Spleen (tissue), 11 donors: ENCODE measurements around the gene GREB1. TPM values are rescaled to one million over a fixed set of nuclear protein-coding genes. Genes with fewer than 3 reads are reported as not detected.
A peak's percentile ranks its signal among the peaks of the same experiment; 100 is the strongest.

Source experiments
- DNase-seq: peaks from one replicate; pipeline ENCODE4 v3.0.0-alpha.2; 2020
- H3K27ac ChIP-seq, 8 donors: fragments of 200-600 bp; sonication (generic) in 7 of 8; 1 replicate in 4 of 8; 2 replicates in 4 of 8; pipeline versions ENCODE4 v1.5.0 to v1.8.0; 2016 to 2021; ENCODE audit warnings: inconsistent platforms in 4 of 8, mild to moderate bottlenecking in 4 of 8, moderate library complexity in 1 of 8
- H3K27me3 ChIP-seq, 7 donors: fragments of 200-600 bp; sonication (generic) in 6 of 7; replicated peaks in 1 of 7; 1 replicate in 4 of 7; 2 replicates in 3 of 7; pipeline versions ENCODE4 v1.5.0 to v1.8.0; 2016 to 2021; ENCODE audit warnings: inconsistent platforms in 3 of 7, mild to moderate bottlenecking in 1 of 7
- H3K36me3 ChIP-seq, 6 donors: fragments of 200-600 bp; sonication (generic) in 5 of 6; 1 replicate in 4 of 6; 2 replicates in 2 of 6; pipeline versions ENCODE4 v1.5.0 to v1.8.0; 2016 to 2021; ENCODE audit warnings: inconsistent platforms in 2 of 6
- H3K4me1 ChIP-seq, 6 donors: fragments of 200-600 bp; sonication (generic) in 5 of 6; 1 replicate in 3 of 6; 2 replicates in 3 of 6; pipeline versions ENCODE4 v1.5.0 to v1.8.0; 2016 to 2021; ENCODE audit warnings: inconsistent platforms in 3 of 6
- H3K4me3 ChIP-seq, 8 donors: fragments of 200-600 bp; sonication (generic) in 7 of 8; 1 replicate in 4 of 8; 2 replicates in 4 of 8; pipeline versions ENCODE4 v1.5.0 to v1.8.0; 2016 to 2021; ENCODE audit warnings: inconsistent platforms in 4 of 8, mild to moderate bottlenecking in 4 of 8, moderate library complexity in 2 of 8
- H3K9me3 ChIP-seq, 8 donors: fragments of 200-600 bp; sonication (generic) in 7 of 8; 1 replicate in 4 of 8; 2 replicates in 4 of 8; pipeline versions ENCODE4 v1.5.0 to v1.8.0; 2016 to 2021; ENCODE audit warnings: inconsistent platforms in 4 of 8
- CTCF ChIP-seq, 11 experiments: fragments of 200-600 bp in 7 of 11; fragments of 450-650 bp in 4 of 11; sonication (generic) in 4 of 11; IDR thresholded peaks in 8 of 11; conservative IDR thresholded peaks in 3 of 11; 1 replicate in 7 of 11; 2 replicates in 4 of 11; pipeline versions ENCODE4 v1.4.0 to v1.8.0; 2016 to 2021; ENCODE audit warnings: antibody characterized with exemption in 11 of 11, inconsistent platforms in 4 of 11, mild to moderate bottlenecking in 1 of 11
- POLR2A ChIP-seq, 3 donors: fragments of 450-650 bp; IDR thresholded peaks; one replicate each; pipeline ENCODE4 v1.5.1; 2017; ENCODE audit warnings: antibody characterized with exemption in 3 of 3, mild to moderate bottlenecking in 1 of 3
- POLR2AphosphoS5 ChIP-seq, 3 donors: sonication (generic); formaldehyde crosslinking; IDR thresholded peaks; one replicate each; pipeline ENCODE4 v1.5.1; 2017; ENCODE audit warnings: antibody characterized with exemption in 3 of 3
- WGBS, 5 donors: extraction: QIAGEN DNeasy Blood & Tissue Kit in 3 of 5; methylation state at CpG; one replicate each; pipeline versions ENCODE4 v1.1.5 to v1.1.7; 2013 to 2018; 5-methylcytosine and 5-hydroxymethylcytosine counted together
- intact Hi-C: fragments of 100-400 bp; cut with DNase I; formaldehyde crosslinking; loops from one replicate; pipeline ENCODE4 v1.15.0; 2023; ENCODE audit warnings: low total_unique reads
- polyA plus RNA-seq, 3 donors: library from polyadenylated mRNA; stranded (reverse); fragments of 200-250 nt; gene quantifications; one replicate each; pipeline ENCODE4 v1.2.1, GENCODE V29; 2013
- total RNA-seq, 7 donors: library from RNA; depleted of rRNA in 3 of 7; stranded (reverse); fragments of >200 nt in 3 of 7; fragmentation: NEBNext Ultra II Directional in 4 of 7; extraction: Animal tissue kit (Norgen Biotek cat#: 25700) in 4 of 7; gene quantifications; one replicate each; pipeline versions ENCODE4 v1.1.0 to v1.2.1, GENCODE V29; 2016 to 2021
- donor health status: healthy with polysubstance abuse.
- donor health status: DM: no; HTN: no; CAD: no; lungs with moderate emphysema.
- donor health status: DM: no; HTN: no; CAD: no.
- donor health status: Bipolar disorder and iron deficiency.
- donor health status: healthy.
- donor health status: DM: no; HTN: no; CAD: no.
- donor health status: DM: yes; HTN: yes; CAD: no.

Gene GREB1
- total and polyA plus RNA-seq, 10 donors: 0.06 to 1.6 (median 0.51) TPM; not detected in 1

GRCh38 chr2:11678306-11678960, 144.6 kb downstream of the GREB1 start:
- Histone ChIP-seq H3K4me1 (no peaks in the 10 kb centered on the region), H3K27ac (no peak overlapping the region), H3K4me3 (no peak overlapping the region), H3K36me3 (no peaks in the 10 kb centered on the region), H3K27me3 (peaks cover 0 to 43% (median 18%) of the 10 kb centered on the region in 7 donors), H3K9me3 (peaks cover 0 to 5% (median 0%) of the 10 kb centered on the region in 8 donors)
- 73 to 81% (median 77%) methylated on average over 13 to 14 of the region's 14 CpGs for WGBS, 5 donors
- DNase-seq: peak; percentile 63
- TF ChIP-seq CTCF (IDR thresholded peaks at IDR 0.05 in 8 of 11, conservative IDR thresholded peaks at IDR 0.05 in 3 of 11) (no peak), POLR2AphosphoS5 (IDR thresholded peaks at IDR 0.05) (no peak), POLR2A (IDR thresholded peaks at IDR 0.05) (no peak)
- intact Hi-C loops: loop anchor here (5.0 kb wide), 1 partner anchor 49 kb away; no protein-coding TSS in a partner anchor

GRCh38 chr2:11679016-11679415, 145.2 kb downstream of the GREB1 start:
- H3K9me3 ChIP-seq: peaks cover 0 to 5% (median 0%) of the 10 kb centered on the region in 8 donors
- peaks cover 0 to 47% (median 18%) of the 10 kb centered on the region in 7 donors for H3K27me3 ChIP-seq
- DNase-seq: peak; percentile 34
- no peak for TF ChIP-seq CTCF (IDR thresholded peaks at IDR 0.05 in 8 of 11, conservative IDR thresholded peaks at IDR 0.05 in 3 of 11)
- no peaks in the 10 kb centered on the region for H3K4me1 ChIP-seq
- H3K27ac ChIP-seq: no peak overlapping the region
- intact Hi-C loops: loop anchor here (5.0 kb wide), 1 partner anchor 48 kb away; no protein-coding TSS in a partner anchor
- no peaks in the 10 kb centered on the region for H3K36me3 ChIP-seq
- 74 to 80% (median 79%) methylated on average over 7 of the region's 7 CpGs for WGBS, 5 donors
- no peak overlapping the region for H3K4me3 ChIP-seq

- no peak overlapping the region for H3K4me3 ChIP-seq
- peaks cover 0 to 45% (median 18%) of the 10 kb centered on the region in 7 donors for H3K27me3 ChIP-seq
- H3K9me3 ChIP-seq: peaks cover 0 to 5% (median 0%) of the 10 kb centered on the region in 8 donors
- H3K27ac ChIP-seq: no peak overlapping the region
- WGBS, 5 donors: 71 to 81% (median 74%) methylated on average over 13 of the region's 13 CpGs
- intact Hi-C loops: loop anchor here (5.0 kb wide), 1 partner anchor 48 kb away; no protein-coding TSS in a partner anchor
- TF ChIP-seq CTCF (IDR thresholded peaks at IDR 0.05 in 8 of 11, conservative IDR thresholded peaks at IDR 0.05 in 3 of 11) (no peak), POLR2AphosphoS5 (IDR thresholded peaks at IDR 0.05) (no peak), POLR2A (IDR thresholded peaks at IDR 0.05) (no peak)
- no peaks in the 10 kb centered on the region for H3K4me1 ChIP-seq
- no peaks in the 10 kb centered on the region for H3K36me3 ChIP-seq
- DNase-seq: peak; percentile 72
Observed at GRCh38 chr2:11679486-11680181, 145.8 kb downstream of the GREB1 start.
